Measurements from ENCODE around the gene GSPT1.
"Not testable (repeated sequence)": the region's sequence is repeated elsewhere in the genome, so short reads cannot be mapped to it uniquely, and the experiment has no call there.

The GSPT1 gene

DNA sequence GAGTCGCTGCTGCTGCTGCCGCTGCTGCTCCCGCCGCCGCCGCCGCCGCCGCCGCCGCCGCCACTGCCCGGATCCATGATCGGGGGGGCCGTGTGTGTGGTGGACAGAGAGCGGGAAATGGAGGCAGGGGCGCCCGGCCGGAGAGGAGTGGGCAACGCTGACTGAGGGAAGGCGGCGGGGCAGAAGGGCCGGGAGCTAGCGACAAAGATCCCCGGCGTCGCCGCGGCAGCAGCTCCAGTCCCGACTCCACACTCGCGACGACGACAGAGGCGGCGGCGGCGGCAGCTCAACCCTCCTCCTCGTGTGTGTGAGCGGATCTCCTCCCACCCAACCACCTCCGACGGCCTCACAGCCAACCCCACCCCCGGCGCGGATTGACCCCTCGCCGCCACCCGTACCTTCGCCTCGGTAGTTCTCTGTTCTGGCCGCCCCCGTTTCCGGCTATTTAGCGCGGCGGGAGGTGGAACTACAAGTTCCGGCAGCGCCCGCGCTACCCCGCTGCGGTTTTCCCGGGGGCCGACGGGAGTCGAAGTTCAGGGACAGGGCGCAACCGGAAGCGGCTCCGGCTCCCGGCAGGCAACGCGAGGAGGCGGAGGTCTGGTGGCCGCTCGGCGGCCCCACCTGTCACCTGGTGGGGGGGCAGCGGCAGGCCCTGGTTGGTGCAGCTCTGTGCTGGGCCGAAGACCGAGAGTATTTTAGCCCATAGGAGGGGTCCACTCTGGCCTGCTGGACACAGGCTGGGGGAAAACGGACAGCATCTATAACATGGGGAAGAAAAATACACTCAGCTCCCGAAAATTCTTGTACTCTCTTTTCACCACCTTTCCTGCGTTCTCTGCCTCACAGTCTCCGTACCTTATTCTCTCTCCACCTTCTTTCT lies at the start of gene GSPT1:
Gene GSPT1 (minus strand): TSS at position 313 of the 880 bp plus-strand sequence. CDS start 236 bp downstream, at position 77.
- DNase-seq (ENCODE audit: low read depth), result peak; percentile 98

DNA sequence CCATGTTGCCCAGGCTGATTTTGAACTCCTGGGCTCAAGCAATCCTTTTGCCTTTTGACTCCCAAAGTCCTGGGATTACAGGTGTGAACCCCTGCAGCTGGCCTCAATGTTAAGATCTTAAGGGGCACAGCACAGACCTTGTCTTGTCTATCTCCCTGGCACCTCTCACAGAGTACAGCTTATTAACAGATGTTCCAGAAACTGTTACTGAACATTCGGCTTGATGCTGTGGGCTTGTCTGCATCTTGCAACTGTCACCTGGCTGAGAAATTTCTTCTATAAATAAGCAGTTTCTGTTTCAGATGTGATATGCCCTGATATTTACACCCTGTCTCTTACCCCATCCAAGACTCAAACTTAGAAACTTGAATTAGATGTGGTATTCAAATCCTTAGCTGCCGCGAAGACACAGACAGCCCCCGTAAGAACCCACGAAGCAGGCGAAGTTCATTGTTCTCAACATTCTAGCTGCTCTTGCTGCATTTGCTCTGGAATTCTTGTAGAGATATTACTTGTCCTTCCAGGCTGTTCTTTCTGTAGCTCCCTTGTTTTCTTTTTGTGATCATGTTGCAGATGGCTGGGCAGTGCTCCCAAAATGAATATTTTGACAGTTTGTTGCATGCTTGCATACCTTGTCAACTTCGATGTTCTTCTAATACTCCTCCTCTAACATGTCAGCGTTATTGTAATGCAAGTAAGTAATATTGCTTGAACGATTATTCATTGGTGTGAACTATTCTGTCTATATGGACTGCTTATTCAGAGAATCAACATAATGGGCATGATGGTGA lies 49.2 kb upstream of the GSPT1 start, which contains the start of gene TNFRSF17:
Gene TNFRSF17 (plus strand): TSS at position 450 of the 791 bp plus-strand sequence. CDS start 115 bp downstream, at position 565.
- DNase-seq (ENCODE audit: low read depth), result no peak

DNA sequence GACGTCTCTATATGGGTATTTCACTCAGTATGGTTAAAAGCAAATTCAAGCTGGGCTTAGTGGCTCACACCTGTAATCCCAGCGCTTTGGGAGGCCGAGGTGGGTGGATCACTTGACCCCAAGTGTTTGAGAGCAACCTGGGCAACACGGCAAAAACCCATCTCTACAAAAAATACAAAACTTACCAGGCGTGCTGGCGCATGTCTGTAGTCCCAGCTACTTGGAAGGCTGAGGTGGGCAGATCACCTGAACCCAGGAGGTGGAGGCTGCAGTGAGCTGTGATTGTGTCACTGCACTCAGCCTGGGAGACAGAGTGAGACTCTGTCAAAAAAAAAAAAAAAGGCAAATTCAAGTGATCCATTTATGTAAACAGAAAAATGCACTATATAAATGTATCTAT lies 48.0 kb upstream of the GSPT1 start:
- DNase-seq (ENCODE audit: low read depth), result no peak

DNA sequence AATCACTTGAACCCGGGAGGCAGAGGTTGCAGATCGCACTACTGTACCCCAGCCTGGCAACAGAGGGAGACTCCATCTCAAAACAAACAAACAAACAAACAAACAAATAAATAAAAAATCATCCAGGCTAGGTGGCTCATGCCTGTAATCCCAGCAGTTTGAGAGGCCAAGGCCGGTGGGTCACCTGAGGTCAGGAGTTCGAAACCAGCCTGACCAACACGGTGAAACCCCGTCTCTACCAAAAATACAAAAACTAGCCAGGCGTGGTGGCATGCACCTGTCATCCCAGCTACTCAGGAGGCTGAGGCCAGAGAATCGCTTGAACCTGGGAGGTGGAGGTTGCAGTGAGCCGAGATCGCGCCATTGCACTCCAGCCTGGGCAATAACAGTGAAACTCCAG lies 47.2 kb upstream of the GSPT1 start:
- not testable (repeated sequence) for DNase-seq (ENCODE audit: low read depth)

DNA sequence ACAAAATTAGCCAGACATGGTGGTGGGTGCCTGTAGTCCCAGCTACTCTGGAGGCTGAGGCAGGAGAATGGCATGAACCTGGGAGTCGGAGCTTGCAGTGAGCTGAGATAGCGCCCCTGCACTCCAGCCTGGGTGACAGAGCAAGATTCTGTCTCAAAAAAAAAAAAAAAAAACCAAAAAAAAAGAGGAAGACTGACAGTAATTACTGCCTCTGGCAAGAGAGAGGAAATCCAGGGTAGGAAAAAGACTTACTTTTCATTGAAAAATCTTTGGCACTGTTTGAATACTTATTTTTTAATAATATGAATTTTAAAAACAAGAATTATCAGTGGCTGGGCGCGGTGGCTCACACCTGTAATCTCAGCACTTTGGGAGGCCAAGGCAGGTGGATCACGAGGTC lies 46.7 kb upstream of the GSPT1 start:
- not testable (repeated sequence) for DNase-seq (ENCODE audit: low read depth)

DNA sequence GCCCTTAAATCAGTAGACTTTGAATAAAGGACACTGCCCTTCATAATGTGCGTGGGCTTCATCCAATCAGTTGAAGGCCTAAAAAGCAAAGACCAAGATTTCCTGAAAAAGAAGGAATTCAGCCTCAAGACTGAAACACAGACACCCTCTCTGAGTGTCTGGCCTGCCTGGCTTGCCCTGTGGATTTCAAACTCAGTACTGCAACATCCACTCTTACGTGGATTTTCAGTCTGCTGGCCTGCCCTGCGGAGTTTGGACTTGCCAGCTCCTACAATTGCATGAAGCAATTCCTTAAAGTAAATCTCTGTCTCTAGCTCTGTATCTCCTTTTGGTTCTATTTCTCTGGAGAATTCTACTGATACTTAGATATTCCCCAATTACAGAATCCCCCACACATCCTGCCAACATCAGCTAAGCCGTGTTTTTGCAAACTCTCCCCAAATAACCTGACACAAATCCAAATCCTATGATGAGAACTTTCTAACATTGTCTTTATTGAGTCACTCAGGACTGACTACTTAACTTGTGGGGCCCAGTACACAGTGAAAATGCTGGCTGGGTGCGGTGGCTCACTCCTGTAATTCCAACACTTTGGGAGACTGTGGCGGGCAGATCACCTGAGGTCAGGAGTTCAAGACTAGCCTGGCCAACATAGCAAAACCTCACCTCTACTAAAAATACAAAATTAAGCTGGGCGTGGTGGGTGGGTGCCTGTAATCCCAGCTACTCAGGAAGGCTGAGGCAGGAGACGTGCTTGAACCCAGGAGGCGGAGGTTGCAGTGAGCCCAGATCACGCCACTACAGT lies 42.0 kb upstream of the GSPT1 start:
- no peak for DNase-seq (ENCODE audit: low read depth)

DNA sequence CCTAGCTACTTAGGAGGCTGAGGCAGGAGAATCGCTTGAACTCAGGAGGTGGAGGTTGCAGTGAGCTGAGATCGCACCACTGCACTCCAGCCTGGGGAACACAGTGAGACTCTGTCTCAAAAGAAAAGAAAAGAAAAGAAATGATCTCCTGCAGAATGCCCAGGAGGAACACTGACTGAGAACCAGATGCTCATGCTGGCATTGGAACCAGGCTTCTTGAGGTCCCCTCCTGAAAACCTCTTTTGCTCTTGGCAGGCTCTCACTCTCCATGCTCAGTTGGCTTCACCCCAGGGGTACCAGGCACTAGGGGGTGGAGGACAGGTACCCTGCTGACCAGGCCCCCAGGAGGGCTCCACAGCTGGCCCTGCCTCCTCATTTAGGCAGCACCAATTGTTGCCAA lies 40.8 kb upstream of the GSPT1 start:
- no peak for DNase-seq (ENCODE audit: low read depth)

DNA sequence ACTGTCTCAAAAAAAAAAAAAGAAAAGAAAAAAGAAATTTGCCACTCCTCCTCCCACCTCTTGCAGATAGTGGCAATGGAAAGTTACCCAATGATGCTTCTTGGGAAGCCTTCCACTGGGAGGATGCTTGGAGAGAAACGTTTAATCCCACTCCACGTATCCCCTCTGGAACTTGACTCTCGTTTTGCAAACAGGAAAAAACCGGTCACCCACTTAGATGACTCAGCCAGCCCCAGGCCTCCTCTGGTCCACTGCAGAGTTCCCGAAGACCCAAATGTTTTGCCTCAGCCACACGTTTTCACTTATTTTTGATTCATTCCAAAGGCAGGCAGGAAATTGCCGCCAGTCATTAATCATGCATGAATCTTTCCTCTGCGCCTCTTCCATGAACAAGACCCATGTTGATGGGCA lies 40.0 kb upstream of the GSPT1 start:
- peak; percentile 98 for DNase-seq (ENCODE audit: low read depth)

DNA sequence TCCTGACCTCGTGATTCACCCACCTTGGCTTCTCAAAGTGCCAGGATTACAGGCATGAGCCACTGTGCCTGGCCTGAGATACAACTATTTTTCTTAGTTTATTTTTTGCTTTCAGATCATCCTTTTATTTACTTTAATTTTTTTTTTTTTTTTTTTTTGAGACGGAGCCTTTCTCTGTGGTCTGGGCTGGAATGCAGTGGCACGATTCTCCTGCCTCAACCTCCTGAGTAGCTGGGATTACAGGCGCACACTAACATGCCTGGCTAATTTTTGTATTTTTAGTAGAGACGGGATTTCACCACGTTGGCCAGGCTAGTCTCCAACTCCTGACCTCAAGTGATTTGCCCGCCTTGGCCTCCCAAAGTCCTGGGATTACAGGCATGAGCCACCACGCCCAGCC lies 37.8 kb upstream of the GSPT1 start:
- DNase-seq (ENCODE audit: low read depth), result not testable (repeated sequence)

DNA sequence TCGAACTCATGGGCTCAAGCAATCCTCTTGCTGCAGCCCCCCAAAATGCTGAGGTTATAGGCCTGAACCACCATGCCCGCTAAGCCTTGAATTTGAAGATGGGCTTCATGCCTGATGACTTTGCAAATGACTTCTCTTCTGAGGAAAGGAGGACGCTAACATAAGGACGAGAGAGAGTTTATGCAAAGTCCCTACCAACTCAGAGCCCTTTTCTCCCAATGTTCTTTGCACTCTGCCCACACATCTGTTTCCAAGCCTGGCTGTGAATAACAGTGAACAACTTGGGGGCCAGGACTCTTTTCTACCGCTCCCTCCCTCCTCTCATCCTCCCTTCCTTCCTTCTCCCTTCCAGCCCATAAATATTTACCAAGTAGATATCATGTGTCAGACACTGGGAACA lies 34.6 kb upstream of the GSPT1 start:
- DNase-seq (ENCODE audit: low read depth), result no peak

DNA sequence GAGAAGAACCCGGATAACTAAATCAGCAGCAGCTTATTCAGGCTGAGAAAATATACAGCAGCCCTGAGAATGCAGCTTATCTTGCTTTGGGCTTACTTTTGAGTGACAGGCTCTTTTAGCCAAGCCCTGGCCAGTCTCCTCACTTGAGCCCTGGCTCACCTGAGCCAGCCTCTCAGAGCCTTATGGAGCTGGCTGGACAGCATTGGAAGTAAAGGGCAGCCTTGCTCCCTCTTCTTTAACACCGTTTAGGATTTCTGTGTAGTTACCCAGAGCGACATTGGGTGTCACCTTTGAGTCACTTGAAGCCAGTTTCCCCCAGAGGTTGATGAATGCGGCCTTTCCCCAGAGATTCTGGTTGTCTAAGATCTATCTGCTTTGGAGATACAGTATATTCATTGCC lies 33.8 kb upstream of the GSPT1 start:
- peak; percentile 68 for DNase-seq (ENCODE audit: low read depth)

DNA sequence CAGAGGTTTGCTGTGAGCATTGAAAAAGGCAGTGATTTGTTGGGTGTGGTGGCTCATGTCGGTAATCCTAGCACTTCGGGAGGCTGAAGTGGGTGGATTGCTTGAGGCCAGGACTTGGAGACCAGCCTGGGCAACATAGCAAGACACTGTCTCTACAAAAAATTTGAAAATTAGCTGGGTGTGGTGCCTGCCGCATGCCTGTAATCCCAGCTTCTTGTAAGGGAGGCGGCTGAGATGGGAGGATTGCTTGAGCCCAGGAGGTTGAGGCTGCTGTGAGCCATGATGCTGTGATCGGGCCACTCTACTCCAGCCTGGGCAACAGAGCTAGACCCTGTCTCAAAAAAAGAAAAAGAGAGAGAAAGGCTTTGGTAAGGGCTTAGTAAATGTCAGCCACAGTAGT lies 33.1 kb upstream of the GSPT1 start:
- DNase-seq (ENCODE audit: low read depth), result no peak

DNA sequence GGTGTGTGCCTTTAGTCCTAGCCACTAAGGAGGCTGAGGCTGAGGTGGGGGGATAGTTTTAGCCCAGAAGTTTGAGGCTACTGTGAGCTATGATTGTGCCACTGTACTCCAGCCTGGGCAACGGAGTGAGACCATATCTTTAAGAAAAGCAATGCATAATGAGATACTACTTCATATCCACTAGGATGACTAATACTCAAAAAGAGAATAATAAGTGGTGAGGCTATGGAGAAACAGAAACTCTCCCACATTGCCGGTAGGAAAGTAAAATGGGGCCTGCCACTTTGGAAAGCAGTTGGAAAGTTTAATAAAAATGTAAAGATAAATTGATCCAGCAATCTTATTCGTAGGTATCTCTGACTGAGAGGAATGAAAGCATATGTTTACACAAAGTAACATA lies 30.7 kb upstream of the GSPT1 start:
- DNase-seq (ENCODE audit: low read depth), result peak; percentile 48

DNA sequence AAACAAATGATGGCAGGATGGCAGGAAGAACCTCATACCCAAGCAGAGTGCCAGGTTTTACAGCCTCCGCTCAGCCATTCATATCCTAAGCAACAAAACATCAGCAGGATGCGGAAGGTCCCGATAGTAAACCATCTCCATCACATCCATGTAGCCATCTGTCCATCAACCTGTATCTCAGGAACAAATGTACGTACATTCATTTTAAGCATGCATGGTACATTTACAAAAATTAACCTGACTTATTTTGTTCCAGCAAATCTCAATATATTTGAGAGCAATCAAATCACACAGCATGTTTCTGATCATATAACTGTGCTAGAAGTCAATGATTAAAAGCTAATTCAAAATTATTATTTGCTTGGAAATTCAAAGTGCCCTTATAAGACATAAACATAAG lies 26.2 kb upstream of the GSPT1 start, which contains the start of gene NPIPB2:
Gene NPIPB2 (minus strand): TSS at position 101 of the 400 bp plus-strand sequence. CDS start 0 bp downstream, at position 101.
- not testable (repeated sequence) for DNase-seq (ENCODE audit: low read depth)

DNA sequence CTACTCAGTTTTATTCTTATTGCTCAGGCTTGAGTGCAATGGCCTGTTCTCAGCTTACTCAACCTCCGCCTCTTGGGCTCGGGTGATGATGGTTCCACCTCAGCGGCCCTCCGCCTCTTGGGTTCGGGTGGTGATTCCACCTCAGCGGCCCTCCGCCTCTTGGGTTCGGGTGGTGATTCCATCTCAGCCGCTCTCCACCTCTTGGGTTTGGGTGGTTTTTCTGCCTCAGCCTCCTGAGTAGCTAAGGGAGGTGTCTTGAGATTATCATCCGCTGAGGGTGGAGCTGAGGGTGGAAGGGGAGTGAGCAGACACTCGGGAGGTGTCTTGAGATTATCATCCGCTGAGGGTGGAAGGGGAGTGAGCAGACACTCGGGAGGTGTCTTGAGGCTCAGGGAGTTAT lies 11.6 kb upstream of the GSPT1 start:
- not testable (repeated sequence) for DNase-seq (ENCODE audit: low read depth)

DNA sequence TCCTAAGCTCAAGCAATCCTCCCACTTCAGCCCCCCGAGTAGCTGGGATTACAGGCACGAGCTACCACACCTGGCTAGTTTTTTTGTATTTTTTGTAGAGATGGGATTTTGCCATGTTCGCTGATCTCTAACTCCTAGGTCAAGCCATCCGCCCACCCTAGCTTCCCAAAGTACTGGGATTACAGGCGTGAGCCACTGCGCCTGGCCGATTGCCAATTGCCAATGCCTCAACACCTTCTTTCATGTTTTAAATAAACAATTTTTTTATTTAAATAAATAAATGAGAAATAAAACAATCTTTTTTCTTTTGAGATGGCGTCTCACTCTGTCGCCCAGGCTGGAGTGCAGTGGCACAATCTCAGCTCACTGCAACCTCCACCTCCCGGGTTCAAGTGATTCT lies 8.3 kb upstream of the GSPT1 start:
- DNase-seq (ENCODE audit: low read depth), result not testable (repeated sequence)

DNA sequence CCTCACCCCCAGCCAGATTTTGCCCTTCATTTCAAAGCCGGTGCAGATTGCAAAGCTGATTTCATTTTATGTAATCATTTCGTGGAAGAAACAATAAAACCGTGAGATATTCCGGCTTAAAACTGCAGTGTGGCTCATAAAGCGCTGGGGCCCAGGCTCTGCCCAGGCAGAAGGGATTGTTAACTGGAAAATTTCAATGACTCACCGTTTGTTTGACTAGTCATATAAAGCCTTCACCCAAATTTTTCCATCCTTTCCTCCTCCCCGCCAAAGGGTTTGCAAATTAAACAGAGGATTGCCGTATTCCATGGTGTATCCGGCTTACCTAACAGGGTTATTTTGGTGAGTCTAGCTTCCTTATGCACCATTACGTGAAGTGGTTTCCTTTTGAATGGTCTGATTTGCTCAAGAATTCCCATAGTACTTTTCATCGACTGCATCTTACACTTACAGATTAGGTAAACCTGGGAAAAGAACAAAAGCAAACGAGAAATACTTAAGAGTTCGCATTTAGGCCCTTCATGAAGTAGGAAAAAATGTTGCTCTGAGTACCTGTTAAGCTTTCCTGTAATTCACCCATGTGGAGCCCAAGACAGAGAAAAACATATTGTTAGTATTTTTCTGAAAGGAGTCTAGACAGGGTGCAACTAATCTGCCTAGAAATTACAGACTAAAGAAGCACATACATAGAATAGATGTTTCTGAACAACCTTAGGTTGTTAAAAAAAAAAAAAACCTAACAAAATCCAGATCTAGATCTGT lies 949 bp upstream of the GSPT1 start:
- peak; percentile 65 for DNase-seq (ENCODE audit: low read depth)

DNA sequence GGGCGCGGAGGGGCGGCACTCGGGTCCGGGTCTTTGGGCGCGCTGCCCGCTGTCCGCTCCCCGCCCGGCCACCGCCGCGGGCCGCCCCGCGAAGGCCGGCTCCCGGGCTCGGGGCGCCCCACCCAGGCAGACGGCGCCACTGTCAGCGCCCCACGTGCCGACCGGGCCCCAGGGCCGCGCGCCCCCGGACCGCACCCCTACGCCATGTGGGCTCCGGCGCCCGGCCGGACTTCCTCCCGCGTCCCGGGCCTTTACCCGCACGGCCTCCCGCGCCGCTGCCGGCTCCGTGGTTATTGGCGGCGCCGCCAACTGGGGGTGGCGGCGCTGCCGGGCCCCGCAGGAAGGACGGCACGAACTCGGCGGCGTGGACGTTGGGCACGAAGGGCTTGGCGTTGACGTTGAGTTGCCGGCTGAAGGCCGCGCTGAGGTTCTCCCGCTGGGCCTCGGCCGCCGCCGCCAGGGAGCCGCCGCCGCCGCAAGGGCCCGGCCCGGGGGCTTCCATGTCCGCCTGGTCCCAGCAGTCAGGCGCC lies 577 bp downstream of the GSPT1 start:
- DNase-seq (ENCODE audit: low read depth), result peak; percentile 53

DNA sequence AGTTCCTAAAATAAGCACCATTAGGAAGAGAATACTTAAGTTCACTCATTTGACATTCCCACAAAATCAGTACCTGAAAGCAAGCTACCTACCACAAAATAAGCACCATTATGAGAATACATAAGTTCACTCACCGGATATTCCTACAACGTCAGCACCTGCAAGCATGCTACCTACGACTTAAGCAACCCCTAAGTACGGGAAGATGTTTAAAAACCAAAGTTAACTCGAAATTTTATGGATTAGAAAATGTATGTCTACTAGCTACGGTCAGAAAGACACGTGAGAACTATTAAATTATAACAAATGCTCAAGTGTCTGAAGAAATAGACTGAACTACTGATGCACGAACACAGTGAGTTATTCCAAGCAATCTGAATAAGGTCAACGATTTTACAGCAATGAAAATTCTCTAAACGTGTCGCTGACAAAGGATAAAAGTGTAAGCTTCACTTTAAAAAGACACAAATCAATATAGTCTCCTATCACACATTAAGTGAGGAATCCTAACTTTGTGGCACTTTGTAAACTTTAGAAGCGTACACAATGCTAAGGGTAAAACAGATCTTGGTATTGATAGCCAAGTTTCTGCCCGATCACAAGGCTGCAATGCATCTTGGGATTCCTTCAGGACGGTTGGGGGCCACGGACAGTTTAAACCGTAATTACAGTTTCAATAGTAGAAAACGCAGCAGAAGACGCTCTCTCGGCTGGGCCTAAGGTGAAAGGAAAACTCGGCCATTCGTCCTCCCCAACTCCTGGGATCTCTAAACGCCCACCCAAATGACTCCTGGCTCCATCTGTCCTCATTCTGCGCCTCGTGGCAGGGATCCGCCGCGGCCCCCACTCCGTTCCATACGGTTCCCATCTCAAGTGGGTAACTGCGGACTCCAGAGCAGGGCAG lies 1.3 kb downstream of the GSPT1 start:
- DNase-seq (ENCODE audit: low read depth), result peak; percentile 55

Measured in ELR (cell line).